ELR (cell line): ENCODE measurements around the gene STX1A.
A peak's percentile ranks its signal among the peaks of the same experiment; 100 is the strongest.

Experiments
- DNase-seq: peaks from one replicate; pipeline ENCODE4 v3.0.0-alpha.2; 2015; ENCODE audit warnings: low read depth

The STX1A gene

GRCh38 chr7:73707045-73707631 lies 12.3 kb downstream of the STX1A start:
- DNase-seq, result no peak

- peak; percentile 72 for DNase-seq
Observed at GRCh38 chr7:73706126-73707044, 13.1 kb downstream of the STX1A start.

- DNase-seq, result no peak
Observed at GRCh38 chr7:73705551-73705920, 13.9 kb downstream of the STX1A start.

- no peak for DNase-seq
Observed at GRCh38 chr7:73704640-73705550, 14.6 kb downstream of the STX1A start.

GRCh38 chr7:73703757-73704639 lies 15.5 kb downstream of the STX1A start:
- no peak for DNase-seq

GRCh38 chr7:73703225-73703624 lies 16.2 kb downstream of the STX1A start:
- no peak for DNase-seq

GRCh38 chr7:73702665-73703064 lies 16.8 kb downstream of the STX1A start:
- no peak for DNase-seq

GRCh38 chr7:73702226-73702625 lies 17.2 kb downstream of the STX1A start:
- no peak for DNase-seq

GRCh38 chr7:73701357-73701995 lies 18.0 kb downstream of the STX1A start:
- peak; percentile 78 for DNase-seq

GRCh38 chr7:73700581-73701134 lies 18.8 kb downstream of the STX1A start:
- DNase-seq, result no peak

GRCh38 chr7:73700069-73700423 lies 19.4 kb downstream of the STX1A start:
- DNase-seq, result no peak

- DNase-seq, result no peak
Observed at GRCh38 chr7:73699370-73700068, 19.9 kb downstream of the STX1A start.

GRCh38 chr7:73698410-73698809 lies 21.1 kb downstream of the STX1A start:
- no peak for DNase-seq

GRCh38 chr7:73696372-73696771 lies 23.1 kb downstream of the STX1A start:
- DNase-seq, result no peak

GRCh38 chr7:73690646-73691045 lies 28.8 kb downstream of the STX1A start:
- no peak for DNase-seq

GRCh38 chr7:73688288-73688687 lies 31.2 kb downstream of the STX1A start:
- DNase-seq, result no peak

GRCh38 chr7:73685311-73685710 lies 34.2 kb downstream of the STX1A start:
- DNase-seq, result no peak

GRCh38 chr7:73683788-73684693 lies 35.4 kb downstream of the STX1A start:
- DNase-seq, result no peak
